ENCODE measurements around the gene CRB2.
"Not testable (repeated sequence)": the region's sequence is repeated elsewhere in the genome, so short reads cannot be mapped to it uniquely, and the experiment has no call there.

CRB2 gene

GRCh38 chr9:123331346-123332060 is 24.5 kb upstream of the CRB2 start:
- DNase-seq, result no peak

- DNase-seq, result not testable (repeated sequence)
Measured at GRCh38 chr9:123333058-123333669, 22.8 kb upstream of the CRB2 start.

DNA sequence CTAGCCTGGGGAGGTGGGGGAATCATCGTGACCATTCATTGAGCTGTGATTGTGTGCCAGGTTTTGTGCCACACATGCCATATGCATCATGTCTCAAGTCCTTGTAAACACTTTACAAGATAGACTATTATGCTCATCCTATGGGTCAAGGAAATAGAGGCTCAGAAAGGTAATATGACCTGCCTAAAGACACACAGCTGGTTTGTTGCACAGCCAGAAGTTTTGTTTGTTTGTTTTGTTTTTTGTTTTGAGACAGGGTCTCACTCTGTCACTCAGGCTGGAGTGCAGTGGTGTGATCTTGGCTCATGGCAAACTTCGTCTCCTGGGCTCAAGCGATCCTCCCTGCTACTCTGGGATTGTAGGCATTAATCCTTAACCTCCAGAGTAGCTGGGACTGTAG is 21.4 kb upstream of the CRB2 start:
- DNase-seq, result no peak

GRCh38 chr9:123335193-123335985 is 20.6 kb upstream of the CRB2 start:
- DNase-seq, result no peak

DNA sequence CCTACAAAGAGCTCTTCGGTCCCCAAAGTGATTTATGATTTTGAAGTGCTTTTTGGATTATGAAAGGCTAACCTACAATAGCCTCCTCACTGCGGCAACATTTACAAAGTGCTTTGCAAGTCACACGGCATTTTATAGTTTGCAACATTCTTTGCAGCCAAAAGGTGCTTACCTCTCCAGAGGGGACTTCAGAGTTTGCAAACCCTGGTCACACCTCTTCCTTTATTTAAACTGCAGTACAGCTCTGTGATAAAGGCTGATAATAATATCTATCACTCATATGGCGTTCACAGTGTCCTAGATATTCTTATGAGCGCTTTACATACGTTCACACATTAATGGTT is 20.0 kb upstream of the CRB2 start:
- DNase-seq, result no peak

DNA sequence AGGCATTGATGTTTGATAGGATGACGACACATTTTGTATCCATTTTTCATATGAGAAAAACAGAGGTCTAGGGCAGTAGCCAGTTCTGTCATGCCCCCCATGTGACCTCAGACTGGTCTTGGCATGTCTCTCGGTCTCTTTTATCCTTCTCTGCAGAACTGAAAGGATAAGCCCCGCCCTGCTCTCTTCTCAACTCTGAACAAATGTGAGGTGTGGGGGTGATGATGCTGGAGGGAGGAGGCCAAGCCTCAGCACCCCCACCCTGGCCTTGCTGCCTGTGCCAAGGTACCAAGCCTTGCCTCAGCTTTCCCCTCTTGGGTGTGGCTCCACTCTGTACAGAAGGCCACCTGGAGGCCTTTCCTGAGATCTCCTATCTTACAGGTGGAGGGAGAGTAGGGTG is 19.5 kb upstream of the CRB2 start:
- DNase-seq, result no peak

DNA sequence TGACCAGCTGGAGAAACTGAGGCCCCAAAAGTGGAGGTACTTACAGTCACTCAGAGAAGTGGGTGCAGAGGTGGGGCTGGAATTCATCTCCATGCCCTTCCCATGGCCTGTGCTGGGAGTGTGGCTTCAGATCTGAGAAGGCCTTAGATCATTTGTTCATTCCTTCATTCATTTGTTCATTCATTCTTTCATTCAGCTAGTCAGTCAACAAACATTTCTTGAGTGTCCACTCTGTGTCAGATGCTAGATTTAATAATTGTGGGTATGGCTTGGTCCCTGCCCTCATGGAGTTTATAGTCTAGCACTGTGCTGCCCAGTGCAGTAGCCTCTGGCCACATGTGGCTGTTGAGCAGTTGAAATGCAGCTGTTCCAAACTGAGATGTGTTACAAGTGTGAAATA is 19.0 kb upstream of the CRB2 start:
- DNase-seq, result no peak

DNA sequence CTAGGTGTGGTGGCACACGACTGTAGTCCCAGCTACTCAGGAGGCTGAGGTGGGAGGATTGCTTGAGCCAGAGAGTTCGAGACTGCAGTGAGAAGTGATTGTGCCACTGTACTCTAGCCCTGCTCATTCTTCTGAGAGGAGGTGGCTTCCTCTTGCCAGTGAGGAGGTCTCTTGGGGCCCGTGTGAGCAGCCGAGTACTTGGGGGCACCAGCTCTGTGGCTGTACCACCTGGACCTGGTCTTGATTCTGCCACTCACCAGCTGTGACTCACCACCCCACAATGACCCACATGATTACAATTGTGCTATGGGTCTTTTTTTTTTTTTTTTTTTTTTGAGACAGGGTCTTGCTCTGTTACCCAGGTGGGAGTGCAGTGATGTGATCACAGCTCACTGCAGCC is 18.0 kb upstream of the CRB2 start:
- DNase-seq, result no peak

DNA sequence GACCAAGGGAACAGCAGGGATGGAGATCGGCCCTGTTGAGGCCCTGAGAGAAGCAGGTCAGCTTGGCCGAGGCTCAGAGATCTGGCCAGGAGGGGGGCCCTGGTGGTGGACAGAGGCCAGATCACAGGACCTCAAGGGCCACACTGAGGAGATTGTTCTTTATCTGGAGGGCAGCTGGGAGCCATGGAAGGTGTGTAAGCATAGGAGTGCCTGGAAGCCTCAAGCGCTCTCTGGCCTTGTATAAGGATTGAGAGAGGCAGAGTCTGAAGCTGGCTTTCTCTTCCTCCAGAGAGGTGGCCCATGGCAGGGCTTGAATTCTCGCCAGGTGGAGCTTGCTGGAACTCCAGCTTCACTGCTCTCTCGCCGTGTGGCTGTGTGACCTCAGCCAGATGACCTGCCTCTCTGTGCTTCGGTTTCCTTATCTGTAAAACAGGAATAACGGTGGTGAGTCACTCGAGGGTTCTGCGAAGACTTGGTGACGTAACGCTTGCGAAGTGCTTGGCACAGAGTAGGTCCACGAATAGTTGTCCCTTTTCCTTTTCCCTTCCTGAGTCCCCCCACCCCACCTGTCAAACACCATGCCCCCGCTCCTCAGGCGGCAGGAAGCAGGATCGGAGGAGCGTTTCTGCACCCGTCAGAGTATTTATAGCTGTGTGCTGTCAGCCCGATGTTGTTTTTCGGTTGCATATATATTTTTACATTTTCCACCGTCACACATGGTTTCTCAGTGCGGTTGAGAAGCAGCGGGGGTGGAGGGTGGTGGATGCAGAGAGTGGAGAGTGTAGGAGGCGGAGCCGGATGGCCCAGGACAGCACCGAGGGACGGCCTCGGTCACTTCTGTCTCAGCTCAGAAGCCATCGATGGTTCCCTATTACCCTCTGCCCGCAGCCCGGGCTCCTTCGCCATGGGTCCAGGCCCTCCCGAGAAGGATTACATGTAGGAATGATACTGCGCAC is 17.0 kb upstream of the CRB2 start:
- no peak for DNase-seq

GRCh38 chr9:123339666-123340510 is 16.1 kb upstream of the CRB2 start:
- no peak for DNase-seq

DNA sequence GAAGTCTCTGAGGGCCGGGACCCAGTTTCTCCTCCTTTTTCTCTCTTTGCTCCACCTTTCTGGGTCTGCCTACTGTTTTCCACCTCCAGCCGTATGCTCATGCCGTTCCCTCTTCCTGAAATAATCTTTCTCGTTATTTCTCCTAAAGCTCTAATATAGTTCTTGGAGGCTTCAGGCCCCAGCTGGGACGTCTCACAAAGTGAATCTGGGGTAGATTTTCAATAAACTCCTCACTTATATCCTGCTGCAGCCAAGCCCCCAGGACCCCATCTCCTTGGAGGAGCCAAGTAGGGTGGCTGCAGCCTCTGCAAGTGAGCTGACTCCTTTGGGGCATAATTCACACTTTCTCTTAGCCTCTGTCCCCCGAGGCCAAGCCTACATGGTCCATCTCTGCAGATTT is 14.2 kb upstream of the CRB2 start:
- DNase-seq, result no peak

GRCh38 chr9:123342247-123342646 is 13.8 kb upstream of the CRB2 start:
- no peak for DNase-seq

GRCh38 chr9:123343443-123344191 is 12.4 kb upstream of the CRB2 start:
- no peak for DNase-seq

- no peak for DNase-seq
Measured at GRCh38 chr9:123344192-123344949, 11.6 kb upstream of the CRB2 start.

DNA sequence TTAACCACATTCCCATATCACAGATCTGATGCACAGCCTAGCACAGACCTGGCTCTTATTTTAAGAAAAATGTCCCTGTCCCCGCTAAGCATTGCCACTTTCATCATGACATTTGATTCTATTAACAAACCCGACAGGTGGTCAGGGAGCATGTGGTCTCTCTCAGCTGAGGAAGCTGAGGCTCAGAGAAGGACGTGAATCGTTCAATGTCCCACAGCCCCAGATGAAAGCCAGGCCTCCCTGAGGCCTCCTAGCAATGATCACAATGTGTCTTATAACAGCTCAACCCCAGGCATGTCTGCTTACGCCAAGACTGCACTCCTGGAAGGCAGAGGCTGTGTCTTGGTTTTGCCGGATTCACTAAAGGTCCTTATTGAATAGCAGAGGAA is 10.4 kb upstream of the CRB2 start:
- DNase-seq, result no peak

- DNase-seq, result no peak
Measured at GRCh38 chr9:123346026-123346425, 10.0 kb upstream of the CRB2 start.

DNA sequence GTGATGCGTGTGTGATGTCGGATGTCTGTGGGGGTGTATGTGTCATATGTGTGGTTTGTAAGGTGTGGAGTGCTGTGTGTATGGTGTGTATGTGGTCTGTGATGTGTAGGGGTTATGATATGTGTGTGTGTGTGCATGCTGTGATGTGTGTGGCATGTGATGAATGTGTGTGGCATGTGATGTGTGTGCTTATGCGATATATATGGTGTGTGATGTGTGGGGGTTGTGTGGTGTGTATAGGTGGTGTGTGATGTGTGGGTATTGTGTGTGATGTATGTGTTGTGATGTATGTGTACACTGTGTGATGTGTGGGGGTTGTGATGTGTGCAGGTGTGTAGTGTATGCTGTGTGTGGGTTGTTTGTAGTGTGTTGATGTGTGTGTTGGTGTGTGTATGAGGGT is 9.2 kb upstream of the CRB2 start:
- DNase-seq, result no peak

GRCh38 chr9:123347289-123348060 is 8.5 kb upstream of the CRB2 start:
- no peak for DNase-seq

GRCh38 chr9:123348317-123348992 is 7.5 kb upstream of the CRB2 start:
- DNase-seq, result peak; percentile 29
